ENCODE results near the gene FAM83C.
"Not testable (repeated sequence)": the region's sequence is repeated elsewhere in the genome, so short reads cannot be mapped to it uniquely, and the experiment has no call there.

FAM83C gene

GRCh38 chr20:35269055-35269781 lies 23.0 kb downstream of the FAM83C start:
- H3K27me3 ChIP-seq (ENCODE audit: insufficient read depth, insufficient read length), result no peaks in the 10 kb centered on the region
- H3K9ac ChIP-seq (ENCODE audit: insufficient read length, low read depth), result peak overlapping the region; percentile 34
- peak; percentile 80 for DNase-seq (ENCODE audit: low read depth, low spot score)
- TF ChIP-seq ZNF274 (IDR thresholded peaks at IDR 0.05; ENCODE audit: low read depth, low read length) (no peak), YY1 (IDR thresholded peaks at IDR 0.05; ENCODE audit: insufficient read depth, insufficient read length) (no peak), SUZ12 (IDR thresholded peaks at IDR 0.05; ENCODE audit: extremely low read depth, insufficient read depth, insufficient read length) (no peak)
- H3K4me3 ChIP-seq (ENCODE audit: insufficient read length, low read depth), result no peak overlapping the region
- peaks cover 71% of the 10 kb centered on the region for H3K36me3 ChIP-seq (ENCODE audit: insufficient read depth, insufficient read length, low read length)
- H3K9me3 ChIP-seq (ENCODE audit: insufficient read depth, low read length), result no peaks in the 10 kb centered on the region
- peaks cover 34% of the 10 kb centered on the region for H3K4me1 ChIP-seq (ENCODE audit: insufficient read depth, insufficient read length)

- no peaks in the 10 kb centered on the region for H3K27me3 ChIP-seq (ENCODE audit: insufficient read depth, insufficient read length)
- H3K9ac ChIP-seq (ENCODE audit: insufficient read length, low read depth), result no peak overlapping the region
- H3K9me3 ChIP-seq (ENCODE audit: insufficient read depth, low read length), result no peaks in the 10 kb centered on the region
- H3K4me1 ChIP-seq (ENCODE audit: insufficient read depth, insufficient read length), result peaks cover 43% of the 10 kb centered on the region
- DNase-seq (ENCODE audit: low read depth, low spot score), result no peak
- H3K4me3 ChIP-seq (ENCODE audit: insufficient read length, low read depth), result no peak overlapping the region
- TF ChIP-seq SUZ12 (IDR thresholded peaks at IDR 0.05; ENCODE audit: extremely low read depth, insufficient read depth, insufficient read length) (no peak), ZNF274 (IDR thresholded peaks at IDR 0.05; ENCODE audit: low read depth, low read length) (no peak), YY1 (IDR thresholded peaks at IDR 0.05; ENCODE audit: insufficient read depth, insufficient read length) (no peak)
- peaks cover 52% of the 10 kb centered on the region for H3K36me3 ChIP-seq (ENCODE audit: insufficient read depth, insufficient read length, low read length)
Observed at GRCh38 chr20:35267092-35267491, 25.1 kb downstream of the FAM83C start.

- Histone ChIP-seq H3K4me3 (ENCODE audit: insufficient read length, low read depth) (no peak overlapping the region), H3K4me1 (ENCODE audit: insufficient read depth, insufficient read length) (peaks cover 44% of the 10 kb centered on the region), H3K36me3 (ENCODE audit: insufficient read depth, insufficient read length, low read length) (peaks cover 29% of the 10 kb centered on the region), H3K9ac (ENCODE audit: insufficient read length, low read depth) (no peak overlapping the region), H3K27me3 (ENCODE audit: insufficient read depth, insufficient read length) (no peaks in the 10 kb centered on the region), H3K9me3 (ENCODE audit: insufficient read depth, low read length) (no peaks in the 10 kb centered on the region)
- no peak for TF ChIP-seq YY1 (IDR thresholded peaks at IDR 0.05; ENCODE audit: insufficient read depth, insufficient read length)
- no peak for TF ChIP-seq ZNF274 (IDR thresholded peaks at IDR 0.05; ENCODE audit: low read depth, low read length)
- TF ChIP-seq SUZ12 (IDR thresholded peaks at IDR 0.05; ENCODE audit: extremely low read depth, insufficient read depth, insufficient read length), result no peak
- no peak for DNase-seq (ENCODE audit: low read depth, low spot score)
Observed at GRCh38 chr20:35264755-35265154, 27.5 kb downstream of the FAM83C start.

- H3K27me3 ChIP-seq (ENCODE audit: insufficient read depth, insufficient read length), result no peaks in the 10 kb centered on the region
- peaks cover 37% of the 10 kb centered on the region for H3K4me1 ChIP-seq (ENCODE audit: insufficient read depth, insufficient read length)
- peak overlapping the region; percentile 44 for H3K4me3 ChIP-seq (ENCODE audit: insufficient read length, low read depth)
- H3K9me3 ChIP-seq (ENCODE audit: insufficient read depth, low read length), result no peaks in the 10 kb centered on the region
- TF ChIP-seq SUZ12 (IDR thresholded peaks at IDR 0.05; ENCODE audit: extremely low read depth, insufficient read depth, insufficient read length), result no peak
- TF ChIP-seq ZNF274 (IDR thresholded peaks at IDR 0.05; ENCODE audit: low read depth, low read length), result no peak
- TF ChIP-seq YY1 (IDR thresholded peaks at IDR 0.05; ENCODE audit: insufficient read depth, insufficient read length), result no peak
- H3K9ac ChIP-seq (ENCODE audit: insufficient read length, low read depth), result peak overlapping the region; percentile 91
- peaks cover 23% of the 10 kb centered on the region for H3K36me3 ChIP-seq (ENCODE audit: insufficient read depth, insufficient read length, low read length)
- DNase-seq (ENCODE audit: low read depth, low spot score), result no peak
Observed at GRCh38 chr20:35263532-35264341, 28.5 kb downstream of the FAM83C start.

GRCh38 chr20:35262731-35263531 lies 29.3 kb downstream of the FAM83C start:
- peaks cover 17% of the 10 kb centered on the region for H3K36me3 ChIP-seq (ENCODE audit: insufficient read depth, insufficient read length, low read length)
- peaks cover 34% of the 10 kb centered on the region for H3K4me1 ChIP-seq (ENCODE audit: insufficient read depth, insufficient read length)
- H3K27me3 ChIP-seq (ENCODE audit: insufficient read depth, insufficient read length); H3K9me3 ChIP-seq (ENCODE audit: insufficient read depth, low read length): not testable (repeated sequence)
- H3K4me3 ChIP-seq (ENCODE audit: insufficient read length, low read depth), result peak overlapping the region; percentile 44
- H3K9ac ChIP-seq (ENCODE audit: insufficient read length, low read depth), result peak overlapping the region; percentile 91
- peak; percentile 94 for DNase-seq (ENCODE audit: low read depth, low spot score)

GRCh38 chr20:35262321-35262720 lies 29.9 kb downstream of the FAM83C start:
- H3K36me3 ChIP-seq (ENCODE audit: insufficient read depth, insufficient read length, low read length), result peaks cover 10% of the 10 kb centered on the region
- not testable (repeated sequence) for H3K9me3 ChIP-seq (ENCODE audit: insufficient read depth, low read length); H3K4me3 ChIP-seq (ENCODE audit: insufficient read length, low read depth); H3K27me3 ChIP-seq (ENCODE audit: insufficient read depth, insufficient read length); H3K9ac ChIP-seq (ENCODE audit: insufficient read length, low read depth); DNase-seq (ENCODE audit: low read depth, low spot score)
- H3K4me1 ChIP-seq (ENCODE audit: insufficient read depth, insufficient read length), result peaks cover 33% of the 10 kb centered on the region

GRCh38 chr20:35260426-35260825 lies 31.8 kb downstream of the FAM83C start:
- Histone ChIP-seq H3K4me1 (ENCODE audit: insufficient read depth, insufficient read length) (peaks cover 33% of the 10 kb centered on the region), H3K36me3 (ENCODE audit: insufficient read depth, insufficient read length, low read length) (peaks cover 4% of the 10 kb centered on the region), H3K9ac (ENCODE audit: insufficient read length, low read depth) (peak overlapping the region; percentile 2), H3K4me3 (ENCODE audit: insufficient read length, low read depth) (no peak overlapping the region), H3K27me3 (ENCODE audit: insufficient read depth, insufficient read length) (no peaks in the 10 kb centered on the region), H3K9me3 (ENCODE audit: insufficient read depth, low read length) (no peaks in the 10 kb centered on the region)
- DNase-seq (ENCODE audit: low read depth, low spot score), result no peak
- TF ChIP-seq SUZ12 (IDR thresholded peaks at IDR 0.05; ENCODE audit: extremely low read depth, insufficient read depth, insufficient read length), result no peak
- no peak for TF ChIP-seq ZNF274 (IDR thresholded peaks at IDR 0.05; ENCODE audit: low read depth, low read length)
- no peak for TF ChIP-seq YY1 (IDR thresholded peaks at IDR 0.05; ENCODE audit: insufficient read depth, insufficient read length)

All from NT2/D1 (cell line).